HepG2 (cell line): ENCODE measurements around the gene ATP8A2.

Source experiments
- AGO1 ChIP-seq: fragments of 200-400 bp; formaldehyde crosslinking; IDR thresholded peaks from 2 replicates; pipeline ENCODE4 v1.6.1; 2017; ENCODE audit warnings: mild to moderate bottlenecking, low read depth, low read length, moderate library complexity; ENCODE audit not compliant: poor library complexity, severe bottlenecking
- CCAR2 ChIP-seq: fragments of 200-400 bp; formaldehyde crosslinking; optimal IDR thresholded peaks from 2 replicates; pipeline ENCODE3; 2018; ENCODE audit warnings: low read depth, mild to moderate bottlenecking, low read length, moderate library complexity
- HOXA7 ChIP-seq: sonication (generic); formaldehyde crosslinking; IDR thresholded peaks from 2 replicates; pipeline ENCODE4 v1.8.1; 2022; ENCODE audit warnings: mild to moderate bottlenecking, missing genetic modification reagents, moderate library complexity
- KLF15 ChIP-seq: sonication (generic); formaldehyde crosslinking; IDR thresholded peaks from 2 replicates; pipeline ENCODE4 v1.8.1; 2023; ENCODE audit warnings: borderline replicate concordance, mild to moderate bottlenecking, inconsistent platforms, missing genetic modification reagents, mixed read lengths
- PBX3 ChIP-seq: sonication (generic); formaldehyde crosslinking; IDR thresholded peaks from 2 replicates; pipeline ENCODE4 v1.8.1; 2023; ENCODE audit warnings: missing genetic modification reagents, inconsistent platforms, borderline replicate concordance
- POLR2AphosphoS5 ChIP-seq: IDR thresholded peaks from 2 replicates; pipeline ENCODE4 v1.6.1; 2012; ENCODE audit warnings: low read depth, low read length
- SRSF1 ChIP-seq: fragments of 200-400 bp; formaldehyde crosslinking; optimal IDR thresholded peaks from 2 replicates; pipeline ENCODE3; 2017; ENCODE audit warnings: mild to moderate bottlenecking, low read depth, low read length, moderate library complexity
- TAF1 ChIP-seq: sonication (generic); formaldehyde crosslinking; IDR thresholded peaks from 2 replicates; pipeline ENCODE4 v1.4.0; 2020; ENCODE audit warnings: missing genetic modification reagents
- TEAD2 ChIP-seq: sonication (generic); formaldehyde crosslinking; IDR thresholded peaks from 2 replicates; pipeline ENCODE4 v1.9.0; 2021; ENCODE audit warnings: missing genetic modification reagents
- ZNF326 ChIP-seq: sonication (generic); formaldehyde crosslinking; IDR thresholded peaks from 2 replicates; pipeline ENCODE4 v1.4.0; 2020; ENCODE audit warnings: missing genetic modification reagents, borderline replicate concordance
- ZNF468 ChIP-seq: sonication (generic); formaldehyde crosslinking; IDR thresholded peaks from 2 replicates; pipeline ENCODE4 v1.8.0; 2022; ENCODE audit warnings: mild to moderate bottlenecking, moderate library complexity, missing genetic modification reagents
- ZNF737 ChIP-seq: sonication (generic); formaldehyde crosslinking; IDR thresholded peaks from 2 replicates; pipeline ENCODE4 v1.5.0; 2020; ENCODE audit warnings: missing genetic modification reagents, mild to moderate bottlenecking, borderline replicate concordance
- ZSCAN22 ChIP-seq: sonication (generic); formaldehyde crosslinking; IDR thresholded peaks from 2 replicates; pipeline ENCODE4 v1.4.0; 2020; ENCODE audit warnings: mild to moderate bottlenecking, missing genetic modification reagents
- TF ChIP-seq, protein P1 (sequence below): IDR thresholded peaks from 2 replicates; pipeline ENCODE4 v1.6.1; 2016; ENCODE audit warnings: low read depth, control low read depth

DNA sequence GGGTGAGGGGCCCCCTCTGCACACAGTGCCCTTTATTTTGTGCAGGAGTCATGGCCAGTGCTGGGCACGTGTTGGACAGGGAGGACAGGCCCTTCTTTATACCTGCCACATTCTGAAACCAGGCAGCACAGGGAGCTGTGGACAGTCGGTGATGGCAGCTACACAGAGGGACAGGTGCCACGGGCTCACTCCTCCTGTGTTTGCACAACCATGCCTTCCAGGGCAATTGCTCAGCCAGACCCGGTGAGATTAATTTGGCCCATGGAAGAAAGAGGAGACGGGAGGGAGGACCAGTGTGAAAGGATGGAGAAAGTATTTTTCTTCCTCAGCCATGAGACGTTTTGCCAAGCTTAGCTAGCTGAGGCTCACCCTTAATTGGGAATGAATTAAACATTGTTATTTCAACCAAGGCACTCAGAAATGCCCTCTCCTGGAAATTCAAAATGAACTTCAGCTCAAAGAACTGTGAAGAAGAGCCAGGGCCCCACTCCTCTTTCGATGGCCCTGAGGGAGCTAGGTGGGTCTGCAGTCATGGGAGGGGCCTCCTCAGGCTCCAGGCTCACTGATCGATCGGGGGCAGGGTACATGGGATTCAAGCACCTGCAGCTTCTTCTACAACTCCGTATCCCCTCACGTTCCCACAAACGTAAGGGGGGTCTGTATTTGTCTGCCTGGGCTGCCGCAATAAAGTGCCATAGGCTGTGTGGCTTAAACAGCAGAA is 638.9 kb downstream of the ATP8A2 start:
- TF ChIP-seq AGO1, result no peak
- no peak for TF ChIP-seq ZNF326
- TF ChIP-seq KLF15 (CRISPR knock-in tag), result no peak
- no peak for TF ChIP-seq CCAR2
- TF ChIP-seq POLR2AphosphoS5, result no peak
- TF ChIP-seq SRSF1, result no peak
- no peak for TF ChIP-seq ZNF468 (CRISPR knock-in tag)
- no peak for TF ChIP-seq HOXA7
- no peak for TF ChIP-seq ZSCAN22 (CRISPR knock-in tag)
- TF ChIP-seq TAF1 (CRISPR knock-in tag), result no peak
- TF ChIP-seq PBX3, result no peak
- TF ChIP-seq, protein P1, sequence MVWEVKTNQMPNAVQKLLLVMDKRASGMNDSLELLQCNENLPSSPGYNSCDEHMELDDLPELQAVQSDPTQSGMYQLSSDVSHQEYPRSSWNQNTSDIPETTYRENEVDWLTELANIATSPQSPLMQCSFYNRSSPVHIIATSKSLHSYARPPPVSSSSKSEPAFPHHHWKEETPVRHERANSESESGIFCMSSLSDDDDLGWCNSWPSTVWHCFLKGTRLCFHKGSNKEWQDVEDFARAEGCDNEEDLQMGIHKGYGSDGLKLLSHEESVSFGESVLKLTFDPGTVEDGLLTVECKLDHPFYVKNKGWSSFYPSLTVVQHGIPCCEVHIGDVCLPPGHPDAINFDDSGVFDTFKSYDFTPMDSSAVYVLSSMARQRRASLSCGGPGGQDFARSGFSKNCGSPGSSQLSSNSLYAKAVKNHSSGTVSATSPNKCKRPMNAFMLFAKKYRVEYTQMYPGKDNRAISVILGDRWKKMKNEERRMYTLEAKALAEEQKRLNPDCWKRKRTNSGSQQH (CRISPR knock-in tag), result no peak
- no peak for TF ChIP-seq ZNF737
- no peak for TF ChIP-seq TEAD2
